NCI-H526 treated with DMSO at 0.1 percent for 48 hours (cell line): ENCODE measurements around the gene IGSF3.

Experiments
- DNase-seq: peaks from one replicate; lab custom pipeline; 2025; lab: John Stamatoyannopoulos, UW

Gene IGSF3

DNA sequence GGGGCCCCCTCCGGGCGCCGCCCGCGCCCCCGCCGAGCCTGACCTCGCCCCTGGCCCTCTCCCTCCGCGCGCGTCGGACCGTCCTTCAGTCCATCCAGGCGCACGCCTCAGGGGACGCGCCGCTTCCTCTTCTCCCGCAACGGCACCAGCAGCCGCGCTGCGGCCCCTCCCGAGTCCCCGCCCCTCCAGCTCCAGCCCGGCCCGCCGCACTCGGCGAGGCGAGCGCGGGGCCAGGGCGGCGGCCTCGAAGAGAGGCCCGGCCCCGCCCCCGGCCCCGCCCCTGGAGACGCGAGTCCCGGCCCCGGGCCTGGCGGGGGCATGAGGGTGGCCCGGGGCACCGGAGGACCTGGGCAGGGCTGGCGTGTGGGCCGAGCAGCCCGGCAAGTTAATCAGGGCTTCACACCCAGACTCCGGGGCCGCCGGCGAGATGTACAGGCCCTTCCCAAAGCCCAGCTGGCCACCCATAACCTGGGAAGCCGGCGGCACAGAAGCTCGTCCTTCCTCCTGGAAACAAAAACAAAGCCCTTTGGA is at the start of gene IGSF3:
Gene IGSF3 (minus strand): TSS at position 159 of the 531 bp plus-strand sequence. CDS start 1,407 bp downstream, outside the sequence.
- peak; percentile 53 for DNase-seq

DNA sequence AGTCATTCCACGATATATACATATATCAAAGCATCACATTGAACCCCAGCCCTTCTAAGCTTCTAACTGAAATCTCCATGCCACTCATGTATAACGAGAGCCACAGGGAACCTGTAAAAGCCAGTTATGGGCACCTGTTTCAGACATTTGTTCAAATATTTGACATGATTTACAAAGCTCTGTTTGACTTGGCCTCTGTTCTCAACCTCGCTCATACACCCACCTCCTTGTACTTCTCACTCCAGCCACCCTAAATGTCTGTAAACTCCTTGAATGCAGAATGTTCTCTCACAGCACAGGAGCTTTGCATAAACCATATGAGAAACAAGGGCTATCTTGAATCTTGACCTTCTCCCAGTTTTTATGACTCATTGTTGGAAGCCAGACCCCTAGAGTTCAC is 49.8 kb upstream of the IGSF3 start:
- no peak for DNase-seq

DNA sequence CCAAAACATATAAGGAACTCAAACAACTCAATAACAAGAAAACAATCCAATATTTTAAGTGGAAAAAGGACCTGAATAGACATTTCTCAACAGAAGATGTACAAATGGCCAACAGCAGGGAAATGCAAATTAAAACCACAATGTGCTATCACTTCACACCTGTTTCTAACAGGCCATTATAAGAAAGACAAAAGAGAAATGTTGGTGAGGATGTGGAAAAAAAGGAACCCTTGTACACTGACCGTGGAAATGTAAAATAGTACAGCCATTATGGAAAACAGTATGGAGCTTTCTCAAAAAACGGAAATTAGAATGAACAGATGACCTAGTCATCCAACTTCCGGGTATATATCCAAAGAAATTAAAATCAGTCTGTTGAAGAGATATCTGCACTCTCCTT is 48.9 kb upstream of the IGSF3 start:
- DNase-seq = peak; percentile 60

DNA sequence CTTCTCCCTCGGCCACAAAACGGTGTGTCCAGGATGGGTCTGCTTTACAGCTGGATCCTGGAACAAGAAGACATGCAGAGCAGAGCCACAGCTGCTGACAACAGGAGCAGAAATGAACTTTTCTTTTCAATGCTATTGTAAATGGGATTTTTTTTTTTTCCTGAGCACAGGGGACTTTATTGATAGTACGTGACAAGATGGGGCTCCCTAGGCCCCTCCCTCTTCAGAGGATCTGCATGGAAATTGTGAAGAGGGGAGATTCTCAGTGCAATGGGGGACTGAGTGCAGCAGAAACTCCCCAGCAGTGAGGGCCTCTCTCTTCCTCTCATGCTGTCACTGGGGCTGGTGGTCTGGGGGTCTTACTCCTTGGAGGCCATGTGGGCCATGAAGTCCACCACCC is 45.9 kb upstream of the IGSF3 start:
- no peak for DNase-seq

DNA sequence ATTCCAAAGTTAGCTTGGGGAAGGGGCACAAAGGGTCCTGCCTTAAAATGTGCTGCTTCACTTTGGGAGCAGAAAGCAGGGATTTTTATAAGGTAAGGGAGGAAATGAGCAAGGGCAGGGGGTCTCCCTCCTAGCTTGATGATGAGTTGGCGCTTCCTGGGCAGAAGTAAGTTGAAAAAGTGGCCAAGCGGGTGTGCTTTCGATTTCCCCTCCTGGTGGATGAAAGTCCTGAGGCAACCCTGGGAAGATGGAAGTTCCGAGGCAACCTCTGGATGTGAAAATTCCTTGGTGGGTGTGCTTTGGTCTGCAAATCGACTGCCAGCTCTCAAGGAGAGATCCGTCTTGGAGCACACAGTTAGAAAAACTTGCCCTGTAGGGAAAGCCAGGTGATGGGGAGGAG is 45.0 kb upstream of the IGSF3 start:
- no peak for DNase-seq

DNA sequence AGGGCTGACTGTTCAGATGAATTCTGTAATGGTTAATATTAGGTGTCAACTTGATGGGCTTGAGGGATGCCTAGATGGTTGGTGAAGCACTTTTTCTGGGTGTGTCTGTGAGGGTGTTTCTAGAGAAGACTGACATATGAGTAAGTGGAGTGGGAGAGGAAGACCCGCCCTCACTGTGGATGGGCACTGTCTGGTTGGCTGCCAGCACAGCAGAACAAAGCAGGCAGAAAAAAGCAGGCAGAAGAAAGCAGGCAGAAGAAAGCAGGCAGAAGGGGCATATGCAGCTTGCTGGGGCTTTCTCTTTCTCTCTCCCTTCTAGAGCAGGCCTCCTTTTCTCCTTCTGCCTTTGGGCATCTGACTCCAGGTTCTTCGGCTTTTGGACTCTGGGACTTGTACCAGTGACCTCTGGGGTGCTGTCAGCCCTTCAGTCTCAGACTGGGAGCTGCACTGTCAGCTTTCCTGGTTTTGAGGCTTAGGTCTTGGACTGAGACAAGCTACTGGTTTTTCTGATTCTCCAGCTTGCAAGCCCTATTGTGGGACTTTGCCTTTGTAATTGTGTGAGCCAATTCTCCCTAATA is 43.8 kb upstream of the IGSF3 start:
- no peak for DNase-seq

DNA sequence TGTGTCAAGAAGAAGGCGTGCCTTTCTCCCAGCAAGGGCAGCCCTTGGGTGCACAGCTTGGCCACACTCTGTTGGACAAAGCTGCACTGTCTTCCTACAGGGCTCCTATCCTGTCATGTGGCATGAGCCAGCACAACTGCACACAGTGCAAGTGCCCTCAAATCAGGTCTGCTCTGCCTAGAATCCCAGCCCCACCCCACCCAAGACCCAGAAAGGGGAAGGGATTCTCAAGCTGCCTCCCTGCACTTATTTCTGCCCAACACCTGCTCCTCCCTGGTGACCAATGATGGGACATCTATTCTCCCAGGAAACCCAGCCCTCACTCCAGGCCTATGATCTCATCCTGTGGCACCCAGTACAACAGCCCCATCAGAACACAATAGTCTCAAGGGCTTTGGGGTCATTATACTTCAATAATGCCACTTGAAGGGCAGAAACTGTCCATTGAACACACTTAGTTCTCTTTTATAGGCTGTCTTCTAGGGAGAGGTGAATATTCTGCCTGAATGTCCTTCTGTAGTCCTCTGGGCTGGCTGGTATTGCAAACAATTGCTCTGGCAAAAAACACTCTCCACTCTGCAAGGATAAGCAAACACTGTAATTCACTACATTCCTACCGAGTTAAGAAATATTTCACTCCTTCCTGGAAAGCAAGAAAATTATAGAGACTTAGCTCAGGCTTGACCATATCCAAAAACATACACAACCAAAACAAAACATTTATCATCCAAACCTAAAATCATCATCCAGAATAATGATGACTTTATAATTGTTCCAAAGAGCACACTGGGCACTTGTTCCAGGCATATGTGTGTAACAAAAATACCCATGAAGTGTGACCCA is 43.1 kb upstream of the IGSF3 start:
- DNase-seq = no peak

DNA sequence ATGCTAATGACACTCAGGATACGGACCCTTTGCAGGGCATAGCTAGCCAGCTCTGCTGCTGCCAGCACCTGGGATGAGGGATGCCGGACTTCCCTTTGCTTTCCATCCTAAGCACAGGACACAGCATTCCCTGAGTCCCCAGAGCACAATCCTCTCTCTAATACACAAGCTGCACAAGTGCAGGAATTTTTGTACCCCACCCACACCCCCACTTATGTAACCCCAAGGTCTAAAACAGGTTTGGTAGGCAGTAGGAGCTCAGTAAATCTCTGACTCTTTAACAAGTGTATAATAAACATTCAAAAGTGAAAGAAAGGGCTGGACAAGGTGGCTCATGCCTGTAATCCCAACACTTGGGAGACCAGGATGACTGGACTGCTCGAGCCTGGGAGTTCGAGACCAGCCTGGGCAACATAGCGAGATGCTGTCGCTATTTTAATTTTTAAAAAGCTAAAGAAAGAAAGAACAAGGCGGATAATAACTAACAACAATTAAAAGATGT is 42.2 kb upstream of the IGSF3 start:
- no peak for DNase-seq

DNA sequence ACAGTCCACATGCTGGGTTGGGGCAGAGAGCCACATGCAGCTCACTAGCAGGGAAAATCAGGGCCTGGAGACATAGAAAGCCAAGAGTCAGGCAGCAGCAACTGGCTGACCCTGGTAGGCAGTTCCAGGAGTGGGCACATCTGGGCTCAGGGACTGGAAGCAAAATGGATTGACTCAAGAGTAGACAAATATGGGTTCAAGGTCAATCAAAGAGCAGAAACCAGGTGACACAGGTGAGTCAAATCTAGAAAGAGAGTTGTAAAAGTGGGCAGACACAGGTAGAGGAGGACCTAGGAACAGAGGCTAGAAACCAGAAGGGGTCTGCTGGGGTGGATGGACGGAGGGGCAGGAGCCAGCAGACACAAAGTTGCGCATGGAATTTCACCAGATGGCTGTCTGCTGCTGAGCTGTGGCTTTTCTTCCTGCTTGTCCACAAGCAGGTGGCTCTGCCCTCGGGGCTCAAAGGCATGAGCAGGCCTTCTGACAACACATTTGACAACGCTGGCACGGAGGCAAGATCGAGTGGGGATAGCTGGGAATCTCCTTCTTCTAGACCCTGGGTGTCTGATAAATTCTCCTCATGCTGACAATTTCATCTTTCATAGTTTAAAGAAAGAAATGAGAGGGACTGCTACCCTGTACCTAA is 40.8 kb upstream of the IGSF3 start:
- no peak for DNase-seq

DNA sequence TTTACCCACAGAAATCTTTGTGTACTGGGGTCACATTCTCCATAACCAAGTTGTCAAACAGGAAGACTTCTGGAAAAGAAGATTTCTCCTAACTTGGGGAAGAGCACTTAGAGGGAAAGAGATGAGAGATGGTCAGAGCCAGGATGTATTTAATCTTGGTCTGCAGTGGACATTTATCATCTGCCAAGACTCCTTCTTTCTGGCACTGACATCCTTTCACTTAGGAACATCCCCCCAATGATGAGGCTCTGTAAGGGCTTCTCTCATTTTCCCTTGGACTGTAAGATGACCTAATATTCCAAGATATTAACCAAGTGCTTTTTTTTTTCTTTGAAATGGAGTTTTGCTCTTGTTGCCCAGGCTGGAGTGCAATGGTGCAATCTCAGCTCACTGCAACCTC is 39.3 kb upstream of the IGSF3 start:
- no peak for DNase-seq

DNA sequence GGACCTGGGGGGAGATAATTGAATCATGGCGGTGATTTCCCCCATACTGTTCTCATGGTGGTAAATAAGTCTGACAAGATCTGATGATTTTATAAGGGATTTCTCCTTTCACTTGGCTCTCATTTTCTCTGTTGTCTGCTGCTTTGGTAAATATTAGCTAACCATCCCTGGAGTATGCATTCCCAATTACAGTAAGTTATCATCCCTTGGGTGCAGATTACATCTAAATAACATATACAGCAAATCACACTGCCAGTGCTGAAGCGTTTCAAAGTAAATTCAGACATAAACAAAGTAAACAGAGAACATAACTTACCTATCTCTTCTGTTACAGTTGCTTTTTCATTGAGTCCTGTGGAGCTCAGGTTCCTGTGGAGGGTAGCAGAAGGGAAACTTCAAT is 38.6 kb upstream of the IGSF3 start:
- DNase-seq = no peak

DNA sequence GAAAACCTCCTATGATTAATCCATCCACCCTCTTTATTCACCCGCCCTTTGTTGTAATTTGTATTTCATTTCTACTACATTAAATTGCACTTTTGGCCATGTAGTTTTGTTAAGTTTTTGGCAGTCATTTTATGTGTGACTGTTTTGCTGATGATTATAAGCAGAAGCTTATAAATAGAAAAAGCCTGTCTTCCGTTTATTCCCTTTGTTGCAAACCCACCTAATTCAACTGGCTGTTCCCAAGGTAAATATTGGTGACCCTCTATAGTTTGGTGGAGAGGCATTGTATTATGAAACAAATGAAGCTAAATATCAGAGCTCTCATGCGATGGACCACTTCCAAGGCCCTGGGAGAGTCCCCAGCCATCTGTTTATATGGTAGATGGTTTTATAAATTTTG is 36.7 kb upstream of the IGSF3 start:
- DNase-seq = no peak

DNA sequence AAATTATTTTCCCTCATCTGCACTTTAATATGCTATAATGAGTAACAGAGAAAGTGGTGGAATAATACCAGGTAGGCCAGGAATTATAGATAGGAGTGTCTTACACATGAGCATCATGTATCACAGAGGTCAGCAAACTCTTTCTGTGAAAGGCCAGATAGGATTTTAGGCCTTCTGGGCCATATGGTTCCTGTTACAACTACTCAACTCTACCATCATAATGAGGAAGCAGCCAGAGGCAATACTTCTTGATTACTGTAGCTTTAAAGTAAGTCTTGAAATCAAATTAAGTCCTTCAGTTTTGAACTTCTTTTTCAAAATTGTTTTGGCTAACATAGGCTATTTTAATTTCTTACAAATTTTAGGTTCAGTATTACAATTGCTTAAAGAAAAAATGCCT is 32.1 kb upstream of the IGSF3 start:
- no peak for DNase-seq

DNA sequence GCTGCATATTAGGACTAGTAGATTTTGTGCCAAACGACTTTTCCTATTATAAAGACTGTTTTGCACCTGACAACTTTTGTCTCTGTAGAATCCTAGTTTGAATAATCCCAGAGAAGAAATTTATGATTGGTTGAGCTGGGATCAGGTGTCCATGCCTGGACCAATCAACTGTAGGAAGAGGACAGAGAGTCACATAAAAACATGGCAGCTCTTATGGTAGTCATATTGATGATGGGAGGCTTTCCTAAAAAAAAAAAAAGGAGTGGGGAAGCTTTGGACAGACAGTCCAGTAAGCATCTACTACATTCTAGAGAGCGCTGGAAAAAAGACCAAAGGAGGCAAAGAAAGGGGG is 30.7 kb upstream of the IGSF3 start:
- no peak for DNase-seq

DNA sequence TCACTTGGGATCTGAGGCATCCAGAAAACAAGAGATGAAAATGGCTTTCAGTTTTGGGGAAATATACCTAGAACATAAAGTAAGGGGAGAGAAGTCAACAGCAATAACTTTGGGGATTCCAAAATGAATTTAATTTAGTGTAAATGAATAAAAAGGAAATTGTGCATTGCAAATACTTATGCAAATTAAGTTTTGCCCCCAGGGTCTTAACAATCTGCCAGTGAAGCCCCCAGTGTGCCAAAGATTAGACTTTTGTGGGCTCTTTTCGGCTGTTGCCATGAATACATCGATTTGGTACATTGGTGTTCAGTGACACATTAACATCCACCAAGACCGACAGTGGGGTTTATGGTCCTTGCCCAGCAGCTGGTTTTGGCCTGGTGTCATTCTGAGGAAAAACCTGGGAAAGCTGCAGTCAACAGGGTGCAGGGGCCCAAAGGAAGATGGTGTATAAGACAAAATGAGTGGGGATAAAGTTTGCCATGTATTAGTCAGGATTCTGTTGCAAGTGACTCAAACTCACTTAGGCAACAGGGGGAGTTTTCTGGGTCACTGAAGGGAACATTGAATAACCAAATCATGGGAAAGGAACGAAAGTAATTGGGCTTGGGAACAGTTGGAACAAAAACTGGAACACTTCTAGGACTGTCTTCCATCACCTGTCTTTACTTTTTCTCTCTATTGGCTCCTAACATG is 30.2 kb upstream of the IGSF3 start:
- no peak for DNase-seq

DNA sequence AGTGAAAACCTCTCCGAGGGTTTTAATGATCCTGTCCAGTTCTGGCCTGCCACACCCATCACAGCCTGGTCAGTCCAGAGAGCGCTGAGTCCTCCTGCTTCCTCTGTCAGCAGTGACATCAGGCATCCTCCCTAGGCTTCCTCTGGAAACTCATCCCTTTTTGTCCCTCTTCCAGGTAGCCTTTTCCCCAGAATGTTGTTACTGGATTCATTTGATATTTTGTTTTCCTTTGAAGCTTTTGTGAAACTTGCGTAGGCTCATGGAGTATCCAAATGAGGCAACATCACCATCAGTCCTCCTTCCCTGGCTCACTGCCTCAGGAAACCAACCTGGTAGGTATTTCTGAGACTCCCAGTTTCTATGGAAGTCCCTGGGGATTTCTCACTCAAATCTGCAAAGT is 27.0 kb upstream of the IGSF3 start:
- DNase-seq = no peak

DNA sequence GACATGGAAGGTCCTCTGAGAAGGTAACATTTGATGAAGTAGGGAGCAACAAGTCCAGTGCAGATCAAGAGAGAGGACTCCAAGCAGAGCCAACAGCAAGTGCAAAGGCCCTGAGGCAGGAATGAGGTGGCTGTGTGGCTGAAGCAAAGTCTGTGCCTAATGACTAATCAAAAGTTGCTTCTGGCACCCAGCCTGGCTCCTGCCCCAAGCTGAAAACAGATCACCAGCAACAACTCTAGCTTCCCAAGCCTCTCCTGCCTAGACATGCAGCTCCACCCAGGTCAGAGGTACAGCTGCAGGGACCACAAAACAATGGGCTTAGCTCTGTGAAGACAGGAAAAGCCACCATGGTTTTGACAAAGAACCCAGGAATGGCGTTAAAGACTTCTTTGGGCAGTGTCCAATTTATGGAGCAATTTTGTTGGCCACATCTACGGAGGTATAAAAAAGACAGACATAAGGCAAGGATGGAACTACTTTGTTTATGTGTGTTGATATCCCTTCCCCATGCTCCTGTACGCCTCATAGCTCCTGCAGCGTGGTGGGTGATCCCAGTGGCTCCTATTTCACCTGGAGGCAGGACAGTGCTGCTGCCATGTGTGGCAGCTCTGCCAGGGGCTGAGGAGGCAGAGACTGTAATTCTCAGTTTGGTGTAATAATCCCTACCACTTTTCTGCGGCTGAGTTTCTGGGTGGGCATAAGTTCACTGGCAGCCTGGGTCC is 26.4 kb upstream of the IGSF3 start:
- DNase-seq = no peak

DNA sequence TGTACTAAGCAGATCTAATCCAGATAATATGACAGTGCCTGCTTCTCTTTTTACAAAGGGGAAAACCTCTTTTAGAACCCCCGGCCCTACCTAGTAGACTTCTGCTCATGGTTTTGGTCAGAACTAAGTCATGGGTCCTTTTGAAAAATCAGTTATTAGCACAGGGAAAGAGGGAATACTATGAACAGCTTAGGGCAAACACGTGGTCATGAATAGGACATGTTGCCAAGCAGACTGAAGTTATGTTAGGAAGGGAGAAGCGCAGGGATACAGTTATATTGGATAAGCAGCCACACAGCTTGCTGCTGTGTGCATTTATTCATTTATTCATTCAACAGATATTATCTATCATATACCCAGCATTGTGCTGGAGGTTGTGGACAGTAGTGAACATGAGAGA is 25.3 kb upstream of the IGSF3 start:
- DNase-seq = no peak

DNA sequence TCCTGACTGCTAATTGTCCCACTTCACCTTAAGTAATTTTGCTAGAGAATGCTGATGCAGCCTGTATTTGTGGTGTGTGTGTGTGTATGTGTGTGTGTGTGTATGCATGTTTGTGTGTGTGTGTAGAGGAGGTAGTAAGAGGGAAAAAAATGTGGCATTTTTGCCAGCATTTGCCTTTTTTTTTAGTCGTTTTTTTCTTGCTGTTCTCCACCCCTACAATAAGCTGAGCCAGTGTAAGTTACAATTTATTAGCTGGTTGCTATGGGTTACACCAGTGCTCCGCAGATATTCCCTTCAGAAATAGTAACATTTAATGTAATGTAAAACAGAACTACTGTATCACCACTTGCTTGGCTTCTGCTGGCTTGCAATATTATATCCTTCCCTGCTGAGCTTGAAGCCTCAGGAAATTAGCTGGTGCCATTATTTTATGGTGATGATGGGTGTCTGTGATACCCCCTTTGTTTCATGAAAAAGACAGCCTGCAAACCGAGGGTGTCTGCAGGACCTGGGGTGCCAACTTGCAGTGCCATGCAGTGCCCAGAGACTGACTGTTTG is 23.4 kb upstream of the IGSF3 start:
- DNase-seq = no peak

DNA sequence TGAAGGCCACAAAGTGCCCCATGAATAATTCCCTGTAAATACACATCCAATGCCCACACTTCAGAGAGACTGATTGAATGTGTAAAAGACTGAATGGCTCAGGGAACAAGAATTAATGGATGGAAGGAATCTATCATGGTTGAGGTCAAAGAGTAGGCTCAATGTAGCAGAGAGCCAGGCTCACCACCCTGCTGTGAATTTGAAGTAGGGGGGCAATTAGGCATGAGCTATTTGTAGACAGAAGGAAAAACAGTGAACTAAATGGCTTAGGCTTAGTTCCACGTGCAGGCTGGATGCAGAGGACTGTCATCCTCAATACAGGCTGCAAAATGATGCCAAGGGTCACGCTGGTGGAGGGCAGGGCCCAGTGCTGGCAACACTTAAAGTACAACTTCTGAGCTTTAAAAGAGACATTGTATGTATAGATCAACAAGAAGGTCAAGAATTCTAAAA is 22.9 kb upstream of the IGSF3 start:
- no peak for DNase-seq

DNA sequence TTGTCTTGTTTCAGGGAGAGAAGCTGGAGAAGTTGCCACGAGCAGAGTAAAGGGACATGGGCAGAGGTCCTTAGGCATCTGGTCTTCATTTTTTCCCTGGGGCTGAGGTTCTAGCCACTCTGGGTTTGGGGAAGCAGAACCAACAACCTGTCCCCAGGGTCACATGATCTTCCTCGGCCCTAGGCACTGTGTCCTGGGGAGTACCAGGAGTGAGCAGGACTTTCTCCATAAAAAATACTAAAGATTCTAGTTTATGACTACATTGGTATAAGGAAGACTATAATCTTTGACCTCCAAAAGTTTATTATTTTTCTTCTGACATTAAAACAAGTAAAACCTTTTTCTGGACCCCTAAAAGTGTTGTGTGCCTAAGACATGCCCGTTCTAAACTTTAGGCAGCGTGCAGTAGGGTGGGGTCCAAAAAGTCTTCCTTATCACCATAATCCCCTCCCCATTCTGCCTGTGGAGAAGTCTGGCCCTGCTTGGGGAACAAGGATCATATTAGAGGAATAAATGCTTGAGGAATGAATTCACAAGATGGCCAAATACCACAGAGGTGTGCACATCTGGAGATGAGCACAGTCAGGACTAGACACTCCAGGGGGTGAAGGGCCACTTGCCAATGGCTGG is 19.3 kb upstream of the IGSF3 start:
- DNase-seq = no peak
